ENCODE measurements around the gene HSD17B14.

HSD17B14 gene

DNA sequence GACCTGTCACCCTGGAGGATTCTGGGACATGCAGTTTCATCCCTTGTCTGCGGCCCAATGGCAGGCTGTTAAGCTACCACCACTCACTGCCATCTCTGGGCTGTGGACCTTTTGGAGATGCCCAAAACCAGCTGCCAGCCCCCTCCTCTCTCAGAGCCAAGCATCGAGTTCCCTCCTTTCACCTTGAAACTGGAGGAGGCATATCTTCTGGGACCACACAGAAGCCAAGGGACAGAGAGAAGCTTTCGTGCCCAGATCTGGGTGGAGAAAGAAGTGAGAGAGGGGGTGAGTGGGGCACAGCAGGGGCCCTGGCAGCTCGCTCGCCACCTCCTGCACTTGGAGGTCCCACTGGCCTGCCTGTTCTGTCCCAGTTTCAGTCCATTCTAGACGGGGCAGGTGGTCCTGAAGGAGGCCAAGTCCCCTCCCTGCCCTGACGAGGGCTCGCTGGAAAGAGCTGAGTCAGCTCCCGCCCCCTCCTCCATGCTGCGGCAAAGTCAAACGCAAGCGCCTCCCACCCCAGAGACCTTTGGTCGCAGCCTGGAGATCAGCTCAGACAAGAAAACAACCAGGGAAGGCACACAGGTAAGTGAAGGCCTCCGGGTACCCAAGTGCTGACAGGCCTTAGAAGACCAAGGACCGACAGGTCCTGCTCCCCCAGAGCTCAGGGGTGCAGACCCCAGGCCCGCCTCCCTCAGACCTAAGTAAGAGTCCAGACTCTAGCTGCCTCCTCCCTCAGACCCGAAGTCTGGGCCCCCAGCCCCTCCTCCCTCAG, 29.3 kb downstream of the HSD17B14 start:
- H3K27me3 Mint-ChIP-seq (ENCODE audit: low read depth) = peaks cover under 1% of the 10 kb centered on the region
- no peak for DNase-seq (ENCODE audit: low spot score)
- H3K27ac Mint-ChIP-seq = peak overlapping the region; percentile 72
- H3K4me1 Mint-ChIP-seq (ENCODE audit: low read depth) = peaks cover 26% of the 10 kb centered on the region
- H3K36me3 Mint-ChIP-seq (ENCODE audit: low read depth) = peaks cover 3% of the 10 kb centered on the region
- H3K4me3 Mint-ChIP-seq = no peak overlapping the region
- H3K9me3 Mint-ChIP-seq = no peaks in the 10 kb centered on the region

DNA sequence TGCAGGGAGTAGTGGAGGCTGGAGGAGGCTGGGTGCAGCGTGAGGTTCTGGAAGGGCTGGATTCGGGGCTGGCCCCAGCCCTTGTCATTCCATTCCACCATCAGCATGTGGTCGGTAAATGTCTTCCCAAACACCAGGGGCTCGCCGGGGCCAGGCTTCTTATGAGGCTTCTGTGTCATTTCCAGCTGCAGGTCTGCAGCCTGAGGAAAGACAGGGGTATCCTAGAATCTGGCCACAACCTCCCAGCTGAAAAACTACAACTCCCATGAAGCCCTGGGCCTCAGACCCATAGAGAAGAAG, 29.8 kb downstream of the HSD17B14 start:
- Mint-ChIP-seq H3K27me3 (ENCODE audit: low read depth) (no peaks in the 10 kb centered on the region), H3K4me1 (ENCODE audit: low read depth) (peaks cover 26% of the 10 kb centered on the region), H3K27ac (peak overlapping the region; percentile 72), H3K36me3 (ENCODE audit: low read depth) (peaks cover 3% of the 10 kb centered on the region), H3K4me3 (no peak overlapping the region), H3K9me3 (no peaks in the 10 kb centered on the region)
- no peak for DNase-seq (ENCODE audit: low spot score)

DNA sequence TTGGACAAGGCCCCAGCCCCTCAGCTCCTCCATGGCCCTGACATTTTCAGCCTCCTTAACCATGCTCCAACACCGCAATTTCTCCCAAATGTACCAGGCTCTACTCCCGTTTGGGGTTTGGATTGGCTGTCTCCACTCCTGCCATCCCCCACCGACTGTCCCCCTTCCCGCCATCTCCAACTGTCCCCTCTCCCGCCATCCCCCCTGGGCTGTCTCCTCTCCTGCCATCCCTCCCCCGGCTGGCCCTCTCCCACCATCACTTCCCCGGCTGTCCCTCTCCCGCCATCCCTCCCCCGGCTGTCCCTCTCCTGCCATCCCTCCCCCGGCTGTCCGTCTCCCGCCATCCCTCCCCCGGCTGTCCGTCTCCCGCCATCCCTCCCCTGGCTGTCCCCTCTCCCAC, 30.8 kb downstream of the HSD17B14 start:
- Mint-ChIP-seq H3K27me3 (ENCODE audit: low read depth) (no peaks in the 10 kb centered on the region), H3K27ac (no peak overlapping the region), H3K4me1 (ENCODE audit: low read depth) (peaks cover 24% of the 10 kb centered on the region), H3K4me3 (no peak overlapping the region), H3K9me3 (no peaks in the 10 kb centered on the region), H3K36me3 (ENCODE audit: low read depth) (peaks cover 3% of the 10 kb centered on the region)
- DNase-seq (ENCODE audit: low spot score) = no peak

DNA sequence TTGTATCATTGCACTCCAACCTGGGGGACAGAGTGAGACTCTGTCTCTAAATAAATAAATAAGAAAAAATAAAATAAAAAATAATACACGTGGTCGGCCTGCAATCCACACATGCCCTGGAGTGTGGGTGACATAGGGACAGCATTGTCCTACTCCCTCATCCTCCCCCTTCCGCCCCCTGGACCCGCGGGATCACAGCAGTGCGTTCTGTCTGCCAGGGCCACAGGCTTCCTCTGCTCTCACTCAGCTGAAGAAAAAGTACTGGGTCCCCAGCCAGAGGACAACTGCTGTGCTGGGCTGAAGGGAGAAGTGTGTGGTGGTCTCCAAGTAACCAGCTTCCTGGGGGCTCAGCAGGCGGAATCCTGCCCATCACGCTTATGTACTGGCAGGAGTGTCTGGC, 31.8 kb downstream of the HSD17B14 start:
- H3K9me3 Mint-ChIP-seq = no peaks in the 10 kb centered on the region
- peaks cover 18% of the 10 kb centered on the region for H3K4me1 Mint-ChIP-seq (ENCODE audit: low read depth)

DNA sequence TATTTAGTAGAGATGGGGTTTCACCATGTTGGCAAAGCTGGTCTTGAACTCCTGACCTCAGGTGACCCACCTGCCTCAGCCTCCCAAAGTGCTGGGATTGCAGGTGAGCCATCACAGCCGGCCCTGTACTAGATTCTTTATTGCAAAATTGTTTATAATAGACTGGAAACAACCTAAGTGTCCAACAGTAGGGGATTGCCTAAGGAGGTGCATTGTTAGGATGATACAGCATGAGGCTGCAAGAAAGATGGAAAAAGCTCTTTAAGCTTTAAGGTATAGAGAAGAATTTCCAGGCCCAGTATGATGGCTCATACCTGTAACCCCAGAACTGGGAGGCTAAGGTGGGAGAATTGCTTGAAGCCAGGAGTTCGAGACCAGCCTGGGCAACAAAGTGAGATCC, 33.7 kb downstream of the HSD17B14 start:
- Mint-ChIP-seq H3K27ac (no peak overlapping the region), H3K4me3 (no peak overlapping the region), H3K36me3 (ENCODE audit: low read depth) (peaks cover 3% of the 10 kb centered on the region), H3K27me3 (ENCODE audit: low read depth) (no peaks in the 10 kb centered on the region), H3K9me3 (no peaks in the 10 kb centered on the region), H3K4me1 (ENCODE audit: low read depth) (peaks cover 4% of the 10 kb centered on the region)
- DNase-seq (ENCODE audit: low spot score) = no peak

More for the DNA sequence above, 31.8 kb downstream of the HSD17B14 start:
- Mint-ChIP-seq H3K4me3 (no peak overlapping the region), H3K36me3 (ENCODE audit: low read depth) (peaks cover 3% of the 10 kb centered on the region), H3K27me3 (ENCODE audit: low read depth) (no peaks in the 10 kb centered on the region), H3K27ac (no peak overlapping the region)
- DNase-seq (ENCODE audit: low spot score) = no peak

DNA sequence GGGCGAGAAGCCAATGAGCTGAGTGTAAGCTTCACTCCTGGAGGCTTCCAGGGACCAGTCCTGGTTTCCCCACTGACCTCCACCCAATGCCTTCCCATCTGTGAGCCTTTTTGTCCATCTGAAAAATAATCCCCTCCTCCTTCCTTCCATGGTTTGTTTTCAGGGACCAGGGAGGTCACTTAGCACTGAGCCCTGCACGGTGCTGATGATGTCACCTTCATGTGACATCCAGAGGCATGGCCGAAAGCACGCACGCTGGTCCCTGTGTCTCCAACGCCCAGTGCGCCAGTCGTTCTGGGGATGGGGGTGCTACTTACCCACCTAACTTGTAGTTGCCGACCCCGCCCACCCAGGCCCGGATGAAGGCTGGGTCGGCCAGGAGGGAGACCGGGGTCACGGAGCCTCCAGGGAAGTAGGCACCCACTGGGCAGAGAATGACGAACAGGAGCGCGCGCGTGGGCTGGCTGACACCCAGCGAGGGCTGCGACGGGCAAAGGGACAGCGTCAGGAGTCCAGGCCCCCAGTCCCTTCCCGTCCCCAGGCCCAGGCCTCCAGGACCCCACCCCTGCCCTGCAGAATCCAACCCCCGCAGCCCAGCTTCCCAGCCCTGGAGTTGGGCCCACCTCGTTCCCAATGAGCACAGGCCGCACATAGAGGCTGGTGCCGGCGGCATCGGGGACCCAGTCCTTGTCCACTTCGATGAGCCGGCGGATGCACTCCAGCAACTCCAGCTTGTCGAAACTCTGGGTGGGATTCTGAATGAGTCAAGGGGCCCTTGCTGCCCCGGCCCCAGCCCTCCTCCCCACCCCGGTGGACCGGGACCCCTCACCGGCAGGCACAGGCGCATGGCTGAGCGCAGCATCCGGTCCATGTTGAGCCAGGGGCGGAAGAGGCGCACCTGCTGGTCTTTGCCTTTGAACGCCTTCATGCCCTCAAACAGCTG, 36.7 kb downstream of the HSD17B14 start:
- Mint-ChIP-seq H3K4me3 (no peak overlapping the region), H3K36me3 (ENCODE audit: low read depth) (no peaks in the 10 kb centered on the region), H3K27ac (no peak overlapping the region), H3K27me3 (ENCODE audit: low read depth) (no peaks in the 10 kb centered on the region), H3K4me1 (ENCODE audit: low read depth) (peaks cover 4% of the 10 kb centered on the region), H3K9me3 (no peaks in the 10 kb centered on the region)
- no peak for DNase-seq (ENCODE audit: low spot score)

DNA sequence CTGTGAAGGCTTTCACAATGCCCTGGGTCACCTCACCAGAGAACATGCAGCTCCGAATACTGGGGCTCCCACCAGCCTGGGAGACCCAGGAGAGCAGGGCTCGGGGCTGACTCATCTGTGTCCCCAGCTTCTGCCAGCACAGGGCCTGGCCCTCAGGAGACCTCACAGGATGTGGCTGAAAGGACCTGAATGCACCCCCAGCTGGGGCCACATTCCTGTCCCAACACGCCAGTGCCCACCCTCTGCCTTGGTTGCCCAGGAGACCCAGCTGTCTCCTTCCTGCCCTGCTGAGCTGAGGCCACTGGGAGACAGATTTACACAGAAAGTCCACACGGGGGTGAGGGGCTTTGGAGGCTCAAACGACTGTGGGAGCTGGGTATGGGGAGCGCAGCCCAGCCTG, 37.4 kb downstream of the HSD17B14 start:
- no peak for DNase-seq (ENCODE audit: low spot score)
- no peaks in the 10 kb centered on the region for H3K36me3 Mint-ChIP-seq (ENCODE audit: low read depth)
- H3K27me3 Mint-ChIP-seq (ENCODE audit: low read depth) = no peaks in the 10 kb centered on the region
- no peak overlapping the region for H3K4me3 Mint-ChIP-seq
- H3K4me1 Mint-ChIP-seq (ENCODE audit: low read depth) = peaks cover 4% of the 10 kb centered on the region
- H3K9me3 Mint-ChIP-seq = no peaks in the 10 kb centered on the region
- no peak overlapping the region for H3K27ac Mint-ChIP-seq

DNA sequence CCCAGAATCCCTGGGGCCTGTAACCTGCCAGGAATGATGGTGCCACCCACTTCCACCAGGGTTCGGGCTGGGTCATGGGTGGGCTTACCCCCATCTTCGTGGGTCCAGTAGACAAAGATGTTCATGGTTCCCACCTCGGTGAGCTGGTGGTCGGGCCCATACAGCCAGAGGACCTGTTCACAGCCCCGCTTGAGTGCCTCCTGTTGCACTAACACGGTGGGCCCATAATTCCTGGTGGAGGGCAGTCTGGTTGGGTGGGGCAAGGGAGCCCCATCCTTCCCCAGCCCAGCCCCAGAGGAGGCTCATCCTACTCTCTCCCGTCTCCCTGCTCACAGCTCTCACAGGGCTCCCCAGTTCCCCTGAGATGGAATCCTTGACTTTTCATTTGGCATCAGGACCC, 39.2 kb downstream of the HSD17B14 start:
- Mint-ChIP-seq H3K4me1 (ENCODE audit: low read depth) (peaks cover 4% of the 10 kb centered on the region), H3K36me3 (ENCODE audit: low read depth) (no peaks in the 10 kb centered on the region)

DNA sequence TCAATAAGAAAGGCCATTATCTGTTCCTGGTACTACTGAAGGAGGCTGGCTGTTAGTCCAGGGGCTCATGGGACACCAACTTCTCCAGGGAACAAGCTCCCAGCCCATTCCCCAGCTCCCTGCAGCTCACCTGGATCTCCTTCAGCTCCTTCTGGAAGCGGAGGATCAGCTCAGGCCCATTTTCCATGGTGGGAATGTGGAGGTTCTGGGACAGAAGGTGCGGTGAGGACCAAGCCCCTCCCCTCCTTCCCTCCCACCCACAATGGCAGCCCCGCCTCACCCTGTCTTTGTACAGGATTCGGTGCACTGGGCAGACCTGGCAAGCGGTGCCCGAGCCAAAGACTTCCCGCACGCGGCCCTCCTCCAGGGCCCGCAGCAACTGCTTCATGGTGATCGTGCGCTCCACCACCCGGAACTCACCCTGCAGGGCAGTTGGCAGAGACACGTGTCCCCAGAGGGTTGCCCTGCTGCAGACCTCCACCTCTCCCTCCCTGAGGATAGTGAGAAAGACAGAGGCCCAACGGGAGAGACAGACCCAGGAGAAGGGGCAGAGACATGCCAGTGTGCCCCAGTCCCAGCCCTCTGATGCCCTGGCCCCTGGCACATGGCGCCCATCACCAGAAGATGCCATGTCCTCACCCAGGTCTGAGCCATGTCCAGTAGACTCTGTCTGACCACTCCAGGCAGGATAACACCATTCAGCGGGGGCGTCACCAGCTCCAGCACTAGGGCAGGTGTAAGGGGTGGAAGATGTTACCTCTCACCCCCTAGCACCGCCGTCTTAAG, 39.8 kb downstream of the HSD17B14 start:
- H3K9me3 Mint-ChIP-seq = no peaks in the 10 kb centered on the region
- no peaks in the 10 kb centered on the region for H3K27me3 Mint-ChIP-seq (ENCODE audit: low read depth)
- DNase-seq (ENCODE audit: low spot score) = no peak
- H3K27ac Mint-ChIP-seq = no peak overlapping the region
- H3K36me3 Mint-ChIP-seq (ENCODE audit: low read depth) = no peaks in the 10 kb centered on the region
- no peak overlapping the region for H3K4me3 Mint-ChIP-seq
- H3K4me1 Mint-ChIP-seq (ENCODE audit: low read depth) = peaks cover 4% of the 10 kb centered on the region

More for the DNA sequence above, 39.2 kb downstream of the HSD17B14 start:
- no peaks in the 10 kb centered on the region for H3K9me3 Mint-ChIP-seq
- no peak overlapping the region for H3K4me3 Mint-ChIP-seq
- DNase-seq (ENCODE audit: low spot score) = no peak
- H3K27ac Mint-ChIP-seq = peak overlapping the region; percentile 12
- H3K27me3 Mint-ChIP-seq (ENCODE audit: low read depth) = no peaks in the 10 kb centered on the region

DNA sequence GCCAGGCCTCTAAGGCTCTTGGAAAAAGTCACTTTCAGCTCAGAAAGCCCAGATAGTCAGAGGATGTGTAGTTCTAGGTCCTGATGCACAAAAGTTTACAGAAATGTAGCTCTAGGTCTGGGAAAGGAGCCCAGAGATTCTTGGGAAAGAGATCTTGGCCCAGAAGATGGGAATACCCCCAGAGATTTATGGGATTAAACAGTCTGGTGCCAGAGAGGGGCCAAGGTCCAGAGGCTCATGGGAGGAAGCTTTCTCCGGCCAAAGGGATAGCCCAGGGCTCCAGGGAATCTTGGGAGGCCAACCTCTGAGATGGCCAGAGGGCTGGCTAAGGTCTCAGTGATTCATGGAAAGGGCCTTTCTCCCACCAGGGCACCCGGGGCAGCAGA, 40.6 kb downstream of the HSD17B14 start:
- Mint-ChIP-seq H3K27me3 (ENCODE audit: low read depth) (no peaks in the 10 kb centered on the region), H3K36me3 (ENCODE audit: low read depth) (no peaks in the 10 kb centered on the region), H3K27ac (peak overlapping the region; percentile 83), H3K4me3 (peak overlapping the region; percentile 97), H3K9me3 (no peaks in the 10 kb centered on the region), H3K4me1 (ENCODE audit: low read depth) (peaks cover 4% of the 10 kb centered on the region)
- DNase-seq (ENCODE audit: low spot score) = no peak

DNA sequence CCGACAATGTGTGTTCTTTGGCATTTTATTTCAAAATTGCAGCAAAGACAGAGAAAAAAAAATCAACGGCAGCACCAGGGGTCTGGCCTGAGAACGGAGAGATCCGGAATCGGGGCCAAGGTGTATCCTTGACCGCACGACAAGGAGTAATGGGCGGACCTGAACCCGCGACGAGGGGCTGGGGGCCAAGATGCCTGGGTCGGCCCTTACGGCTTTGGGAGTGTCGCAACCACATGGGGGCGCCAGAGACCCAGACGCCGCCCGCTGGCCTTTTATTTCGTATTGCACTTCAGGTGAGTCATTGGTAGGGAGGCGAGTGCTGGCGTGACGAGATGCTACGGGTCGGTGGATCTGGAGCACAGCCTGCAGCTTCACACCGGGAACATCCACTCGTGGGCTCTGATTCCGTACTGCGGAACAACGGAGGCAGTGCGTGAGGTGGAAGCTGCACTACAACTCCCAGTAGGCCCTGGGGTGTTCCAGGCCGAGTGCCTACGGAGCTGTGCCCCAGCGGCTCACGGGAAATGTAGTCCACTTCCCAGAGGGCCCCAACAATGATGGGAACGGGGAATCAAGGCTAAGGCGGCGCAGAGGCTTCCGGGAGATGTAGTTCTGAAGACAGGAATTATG, 41.1 kb downstream of the HSD17B14 start:
- Mint-ChIP-seq H3K27me3 (ENCODE audit: low read depth) (no peaks in the 10 kb centered on the region), H3K27ac (peak overlapping the region; percentile 83), H3K36me3 (ENCODE audit: low read depth) (no peaks in the 10 kb centered on the region), H3K4me3 (peak overlapping the region; percentile 97), H3K4me1 (ENCODE audit: low read depth) (peaks cover 3% of the 10 kb centered on the region), H3K9me3 (no peaks in the 10 kb centered on the region)
- peak; percentile 80 for DNase-seq (ENCODE audit: low spot score)

DNA sequence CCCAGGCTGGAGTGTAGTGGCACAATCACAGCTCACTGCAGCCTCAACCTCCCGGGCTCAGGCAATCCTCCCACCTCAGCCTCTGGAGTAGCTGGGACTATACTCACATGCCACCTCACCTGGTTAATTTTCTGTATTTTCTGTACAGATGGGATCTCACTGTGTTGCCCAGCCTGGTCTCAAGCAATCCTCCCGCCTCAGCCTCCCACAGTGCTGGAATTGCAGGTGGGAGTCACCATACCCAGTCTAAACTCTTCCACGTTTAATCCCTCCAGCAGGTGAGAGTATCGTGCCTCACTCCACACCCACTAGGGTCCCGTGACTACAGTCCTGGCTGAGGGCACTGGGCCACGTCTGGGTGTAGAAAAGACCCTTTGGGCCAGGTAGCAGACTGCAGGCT, 42.0 kb downstream of the HSD17B14 start:
- Mint-ChIP-seq H3K4me1 (ENCODE audit: low read depth) (peaks cover 2% of the 10 kb centered on the region), H3K4me3 (peak overlapping the region; percentile 97), H3K9me3 (no peaks in the 10 kb centered on the region), H3K36me3 (ENCODE audit: low read depth) (no peaks in the 10 kb centered on the region), H3K27ac (peak overlapping the region; percentile 21), H3K27me3 (ENCODE audit: low read depth) (no peaks in the 10 kb centered on the region)
- DNase-seq (ENCODE audit: low spot score) = no peak

DNA sequence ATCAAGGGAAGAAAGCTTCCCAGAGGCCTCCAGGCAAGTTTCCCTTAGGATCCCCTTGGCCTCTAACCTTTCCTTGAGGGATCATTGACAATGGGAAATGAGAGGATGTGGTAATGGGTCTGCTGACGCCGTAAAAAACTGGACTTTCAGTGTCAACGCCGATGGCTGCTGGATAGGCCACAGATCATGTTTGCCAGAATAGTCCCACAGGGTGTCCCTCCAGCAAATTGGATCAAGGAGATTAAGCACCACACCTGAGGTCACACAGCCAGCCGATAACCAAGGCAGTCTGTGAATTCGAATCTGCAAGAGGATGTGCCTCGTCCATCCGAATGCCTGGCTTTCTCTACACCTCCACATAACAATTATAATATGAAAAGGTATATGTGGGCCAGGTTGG, 43.0 kb downstream of the HSD17B14 start:
- Mint-ChIP-seq H3K36me3 (ENCODE audit: low read depth) (no peaks in the 10 kb centered on the region), H3K4me3 (no peak overlapping the region), H3K27me3 (ENCODE audit: low read depth) (no peaks in the 10 kb centered on the region), H3K4me1 (ENCODE audit: low read depth) (peaks cover 2% of the 10 kb centered on the region), H3K9me3 (no peaks in the 10 kb centered on the region), H3K27ac (no peak overlapping the region)
- no peak for DNase-seq (ENCODE audit: low spot score)

Data from T-helper 2 cell treated with Interferon-gamma antibody and Interleukin-4, amounts not matched to agents 5 μg/mL and 100 μg/mL, for 36 hours (primary cell).